Activated CD4-positive, alpha-beta T cell treated with anti-CD3 and anti-CD28 coated beads for 36 hours (primary cell): ENCODE measurements around the gene PPP2R3B. TPM values are rescaled to one million over a fixed set of nuclear protein-coding genes. Genes with fewer than 3 reads are reported as not detected.
"Not testable (repeated sequence)": the region's sequence is repeated elsewhere in the genome, so short reads cannot be mapped to it uniquely, and the experiment has no call there.

ENCODE experiments used
- ATAC-seq: fragments of 200-7000 bp; cut with Tn5 transposase; one replicate; pipeline ENCODE4 v1.10.0; 2021; ENCODE audit warnings: mild to moderate bottlenecking, moderate library complexity
- CTCF ChIA-PET: fragments of 350-600 bp; sonication (Branson Sonifier 250); formaldehyde crosslinking; loops from one replicate; lab custom pipeline; 2021; ENCODE audit warnings: antibody characterized with exemption; lab: Charles Lee
- POLR2A ChIA-PET: fragments of 350-600 bp; sonication (Branson Sonifier 250); formaldehyde crosslinking; loops from one replicate; lab custom pipeline; 2021; ENCODE audit warnings: antibody characterized with exemption, inconsistent platforms; lab: Charles Lee
- DNase-seq: peaks from one replicate; pipeline ENCODE4 v3.0.0-alpha.2; 2020
- H3K27ac Mint-ChIP-seq: one replicate; pipeline ENCODE4 v1.8.0; 2021; ENCODE audit warnings: mixed read lengths
- H3K27me3 Mint-ChIP-seq: one replicate; pipeline ENCODE4 v1.8.0; 2021; ENCODE audit warnings: mixed read lengths
- H3K36me3 Mint-ChIP-seq: one replicate; pipeline ENCODE4 v1.8.0; 2021; ENCODE audit warnings: low read depth, mixed read lengths
- H3K4me1 Mint-ChIP-seq: one replicate; pipeline ENCODE4 v1.8.0; 2021; ENCODE audit warnings: mixed read lengths
- H3K4me3 Mint-ChIP-seq: one replicate; pipeline ENCODE4 v1.8.0; 2021; ENCODE audit warnings: mild to moderate bottlenecking, moderate library complexity, mixed read lengths
- H3K9me3 Mint-ChIP-seq: one replicate; pipeline ENCODE4 v1.8.0; 2021; ENCODE audit warnings: low read depth, mixed read lengths
- intact Hi-C, 2 experiments: fragments of 100-400 bp; cut with DNase I in 1 of 2; cut with micrococcal nuclease in 1 of 2; formaldehyde crosslinking; loops; one replicate each; pipeline versions ENCODE4 v1.14.2 to v1.15.1; 2022 to 2024; cut with DNase I, micrococcal nuclease
- total RNA-seq, 2 experiments: library from RNA; stranded (reverse); gene quantifications; one replicate each; pipeline ENCODE4 v1.2.3, GENCODE V29; 2021

Gene PPP2R3B
- total RNA-seq, 2 experiments from 2014 or later = 23.3 to 26.8 TPM

GRCh38 chrX:425056-425455, 38.3 kb upstream of the PPP2R3B start:
- Mint-ChIP-seq H3K9me3 (no peaks in the 10 kb centered on the region), H3K36me3 (no peaks in the 10 kb centered on the region), H3K4me3 (no peak overlapping the region), H3K27me3 (peaks cover 19% of the 10 kb centered on the region), H3K4me1 (peaks cover 3% of the 10 kb centered on the region), H3K27ac (no peak overlapping the region)
- intact Hi-C loops = loop anchor here in 1 of 2 experiments (5.0 kb wide), 1 partner anchor 732 kb away; no protein-coding TSS in a partner anchor
- no peak for ATAC-seq
- ChIA-PET CTCF (no interaction called here), POLR2A (no interaction called here)
- no peak for DNase-seq

- Mint-ChIP-seq H3K4me3 (no peak overlapping the region), H3K4me1 (no peaks in the 10 kb centered on the region), H3K36me3 (no peaks in the 10 kb centered on the region), H3K27ac (no peak overlapping the region), H3K27me3 (peaks cover 5% of the 10 kb centered on the region), H3K9me3 (no peaks in the 10 kb centered on the region)
- DNase-seq (no peak), ATAC-seq (no peak)
- intact Hi-C loops = no loop called here
- POLR2A ChIA-PET = no interaction called here
- CTCF ChIA-PET = no interaction called here
Measured at GRCh38 chrX:421646-422391, 35.1 kb upstream of the PPP2R3B start.

GRCh38 chrX:420496-421223, 34.0 kb upstream of the PPP2R3B start:
- no peaks in the 10 kb centered on the region for H3K27me3 Mint-ChIP-seq
- POLR2A ChIA-PET = no interaction called here
- DNase-seq = no peak
- H3K27ac Mint-ChIP-seq = no peak overlapping the region
- no peak overlapping the region for H3K4me3 Mint-ChIP-seq
- H3K4me1 Mint-ChIP-seq = no peaks in the 10 kb centered on the region
- intact Hi-C loops = no loop called here
- CTCF ChIA-PET = no interaction called here
- ATAC-seq = no peak
- no peaks in the 10 kb centered on the region for H3K36me3 Mint-ChIP-seq
- no peaks in the 10 kb centered on the region for H3K9me3 Mint-ChIP-seq

DNA sequence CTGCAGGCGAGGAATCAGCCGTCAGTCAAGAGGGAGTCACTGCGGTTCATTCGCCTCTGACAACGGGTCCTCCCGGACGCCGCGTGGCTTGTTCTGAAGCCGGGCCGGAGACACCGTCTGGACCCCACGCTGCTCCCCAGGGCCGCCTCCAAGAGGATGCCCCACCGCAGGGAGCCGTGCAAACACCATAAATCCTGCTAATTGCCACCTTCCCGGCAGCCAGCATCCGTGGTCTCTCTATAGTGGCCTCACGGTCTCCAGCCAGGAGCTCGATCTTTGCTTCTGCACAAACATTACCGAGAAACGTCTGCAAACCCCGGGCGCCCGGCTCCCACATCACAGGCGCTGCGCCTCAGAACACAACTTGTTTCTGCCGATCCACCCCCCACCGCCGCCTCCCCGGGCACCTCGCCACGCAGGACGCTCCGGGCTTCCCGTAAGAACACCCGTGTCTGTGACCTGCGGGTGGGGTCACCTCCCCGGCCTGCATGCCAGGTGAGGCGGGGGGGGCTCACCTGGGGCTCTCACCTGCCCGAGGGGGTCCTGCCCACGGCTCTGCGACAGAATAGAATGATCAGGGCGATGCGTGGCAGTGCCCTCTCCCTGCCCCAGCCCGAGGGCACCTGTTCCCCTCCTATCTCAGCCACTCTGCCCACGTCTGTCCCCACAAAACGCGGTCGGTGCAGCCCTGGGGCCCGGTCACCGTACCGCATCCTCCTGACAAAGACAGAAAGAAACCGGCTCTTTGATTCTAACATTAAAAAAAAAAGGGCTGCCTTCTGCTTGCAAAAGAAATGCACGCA, 32.4 kb upstream of the PPP2R3B start:
- Mint-ChIP-seq H3K9me3 (no peaks in the 10 kb centered on the region), H3K27ac (no peak overlapping the region), H3K4me1 (no peaks in the 10 kb centered on the region), H3K4me3 (no peak overlapping the region), H3K36me3 (no peaks in the 10 kb centered on the region), H3K27me3 (peaks cover 4% of the 10 kb centered on the region)
- ATAC-seq = no peak
- ChIA-PET CTCF (no interaction called here), POLR2A (no interaction called here)
- no peak for DNase-seq
- intact Hi-C loops = no loop called here

DNA sequence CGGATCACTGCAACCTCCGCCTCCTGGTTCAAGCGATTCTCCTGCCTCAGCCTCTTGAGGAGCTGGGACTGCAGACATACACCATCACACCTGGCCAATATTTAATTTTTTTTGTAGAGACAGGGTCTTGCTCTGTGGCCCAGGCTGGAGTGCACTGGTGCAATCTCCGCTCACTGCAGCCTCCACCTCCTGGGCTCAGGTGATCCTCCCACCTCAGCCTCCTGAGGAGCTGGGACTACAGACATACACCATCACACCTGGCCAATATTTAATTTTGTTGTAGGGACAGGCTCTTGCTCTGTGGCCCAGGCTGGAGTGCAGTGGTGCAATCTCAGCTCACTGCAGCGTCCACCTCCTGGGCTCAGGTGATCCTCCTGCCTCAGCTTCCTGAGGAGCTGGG, 28.8 kb upstream of the PPP2R3B start:
- intact Hi-C loops, H3K36me3 Mint-ChIP-seq, H3K4me3 Mint-ChIP-seq, ATAC-seq, CTCF ChIA-PET, H3K9me3 Mint-ChIP-seq, H3K4me1 Mint-ChIP-seq, DNase-seq, POLR2A ChIA-PET, H3K27me3 Mint-ChIP-seq, H3K27ac Mint-ChIP-seq: not testable (repeated sequence)

DNA sequence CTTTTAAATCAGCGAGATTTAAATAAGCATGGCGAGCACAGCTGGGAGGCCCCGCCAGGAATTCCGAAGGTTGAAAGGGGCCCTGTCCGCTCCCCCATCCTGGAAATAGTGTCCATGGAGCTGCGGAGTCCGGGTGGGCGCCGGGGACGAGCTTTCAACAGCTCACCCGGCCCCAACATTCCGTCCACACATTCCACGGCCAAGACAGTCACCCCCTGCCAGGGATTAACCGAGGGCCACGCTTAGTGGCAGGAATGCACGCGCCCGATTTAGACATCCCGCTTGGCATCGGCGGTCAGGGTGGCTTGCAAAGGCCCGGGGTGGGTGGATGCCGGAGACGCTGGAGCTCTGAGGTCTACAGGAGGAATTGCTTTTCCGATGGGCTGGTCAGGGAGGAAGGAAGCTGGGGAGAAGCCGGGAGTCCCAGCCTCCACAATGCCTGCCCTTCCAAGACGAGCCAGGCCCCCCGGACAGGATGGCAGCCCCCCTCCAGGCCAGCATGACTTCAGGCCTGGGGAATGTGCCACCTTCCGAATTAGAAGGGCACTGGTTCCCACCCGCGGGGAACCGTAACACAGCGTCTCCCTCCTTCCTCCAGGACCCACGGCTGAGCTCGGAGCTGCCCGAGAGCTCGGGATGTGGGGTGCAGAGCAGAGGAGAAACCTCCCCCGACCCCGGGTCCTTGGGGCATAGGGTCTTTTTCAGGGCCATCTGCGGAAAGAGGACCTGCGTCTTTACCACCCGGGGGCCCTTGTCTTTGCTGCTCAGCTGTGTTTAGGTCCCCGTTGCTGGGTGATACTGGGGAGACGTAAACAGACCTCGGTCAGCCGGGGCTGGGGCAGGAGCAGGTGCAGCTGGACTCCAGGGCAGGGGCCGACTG, 26.9 kb upstream of the PPP2R3B start:
- POLR2A ChIA-PET = no interaction called here
- H3K27ac Mint-ChIP-seq = no peak overlapping the region
- ATAC-seq (no peak), DNase-seq (no peak)
- CTCF ChIA-PET = no interaction called here
- no peak overlapping the region for H3K4me3 Mint-ChIP-seq
- intact Hi-C loops = no loop called here
- H3K27me3 Mint-ChIP-seq = peaks cover 4% of the 10 kb centered on the region
- peaks cover 4% of the 10 kb centered on the region for H3K36me3 Mint-ChIP-seq
- H3K4me1 Mint-ChIP-seq = no peaks in the 10 kb centered on the region
- H3K9me3 Mint-ChIP-seq = no peaks in the 10 kb centered on the region

DNA sequence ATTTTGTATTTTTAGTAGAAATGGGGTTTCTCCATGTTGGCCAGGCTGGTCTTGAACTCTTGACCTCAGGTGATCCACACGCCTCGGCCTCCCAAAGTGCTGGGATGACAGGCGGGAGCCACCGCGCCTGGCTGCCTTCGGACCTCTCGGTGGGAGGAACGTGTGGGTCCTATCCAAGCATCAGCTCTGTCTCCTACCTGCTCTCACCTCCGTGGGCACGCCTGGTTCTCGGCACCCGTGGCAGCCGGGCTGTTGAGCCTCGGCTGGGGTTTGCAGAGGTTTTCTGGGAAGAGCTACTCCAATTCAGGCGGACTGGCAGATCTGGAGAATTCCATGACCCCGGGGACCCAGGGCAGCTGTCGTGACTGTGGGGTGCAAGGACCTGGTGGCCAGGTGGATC, 23.6 kb upstream of the PPP2R3B start:
- Mint-ChIP-seq H3K27ac (no peak overlapping the region), H3K27me3 (peaks cover 4% of the 10 kb centered on the region), H3K36me3 (peaks cover 4% of the 10 kb centered on the region), H3K9me3 (no peaks in the 10 kb centered on the region), H3K4me3 (no peak overlapping the region), H3K4me1 (no peaks in the 10 kb centered on the region)
- intact Hi-C loops = no loop called here
- DNase-seq (no peak), ATAC-seq (no peak)
- POLR2A ChIA-PET = no interaction called here
- CTCF ChIA-PET = no interaction called here

- intact Hi-C loops = no loop called here
- ChIA-PET CTCF (no interaction called here), POLR2A (no interaction called here)
- Mint-ChIP-seq H3K4me1 (no peaks in the 10 kb centered on the region), H3K27me3 (no peaks in the 10 kb centered on the region), H3K36me3 (peaks cover 4% of the 10 kb centered on the region), H3K4me3 (no peak overlapping the region), H3K9me3 (no peaks in the 10 kb centered on the region), H3K27ac (no peak overlapping the region)
- ATAC-seq (no peak), DNase-seq (no peak)
Measured at GRCh38 chrX:405149-405548, 18.4 kb upstream of the PPP2R3B start.

DNA sequence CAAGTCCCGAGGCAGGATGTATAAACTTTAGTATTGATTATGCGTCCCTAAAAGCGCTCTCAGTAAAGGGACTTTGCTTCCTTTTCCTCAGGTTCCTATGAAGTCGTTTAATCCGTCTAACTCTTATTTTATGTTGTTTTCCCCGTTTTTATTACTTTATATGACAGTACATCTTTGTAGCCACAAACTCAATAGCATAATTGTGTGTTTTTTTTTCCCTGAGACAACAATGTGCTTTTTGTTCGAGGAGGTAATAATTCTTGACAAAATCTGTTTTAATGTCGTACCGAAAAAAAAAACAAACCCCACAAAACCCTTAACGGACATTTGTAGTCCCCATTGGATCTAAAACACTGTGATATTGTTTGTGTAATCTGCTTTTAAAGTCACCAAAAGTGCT, 17.9 kb upstream of the PPP2R3B start:
- CTCF ChIA-PET = no interaction called here
- DNase-seq (no peak), ATAC-seq (no peak)
- H3K4me3 Mint-ChIP-seq = no peak overlapping the region
- peaks cover 4% of the 10 kb centered on the region for H3K36me3 Mint-ChIP-seq
- H3K27me3 Mint-ChIP-seq = no peaks in the 10 kb centered on the region
- no peak overlapping the region for H3K27ac Mint-ChIP-seq
- intact Hi-C loops = no loop called here
- H3K9me3 Mint-ChIP-seq = no peaks in the 10 kb centered on the region
- no peaks in the 10 kb centered on the region for H3K4me1 Mint-ChIP-seq
- POLR2A ChIA-PET = no interaction called here

- DNase-seq (no peak), ATAC-seq (no peak)
- no peaks in the 10 kb centered on the region for H3K9me3 Mint-ChIP-seq
- no peaks in the 10 kb centered on the region for H3K36me3 Mint-ChIP-seq
- POLR2A ChIA-PET = no interaction called here
- H3K27ac Mint-ChIP-seq = no peak overlapping the region
- no peak overlapping the region for H3K4me3 Mint-ChIP-seq
- H3K27me3 Mint-ChIP-seq = no peaks in the 10 kb centered on the region
- intact Hi-C loops = no loop called here
- CTCF ChIA-PET = no interaction called here
- no peaks in the 10 kb centered on the region for H3K4me1 Mint-ChIP-seq
Measured at GRCh38 chrX:402857-403256, 16.1 kb upstream of the PPP2R3B start.

- H3K36me3 Mint-ChIP-seq = no peaks in the 10 kb centered on the region
- H3K27ac Mint-ChIP-seq = no peak overlapping the region
- H3K27me3 Mint-ChIP-seq = no peaks in the 10 kb centered on the region
- no peak for DNase-seq
- ATAC-seq = no peak
- ChIA-PET CTCF (no interaction called here), POLR2A (no interaction called here)
- intact Hi-C loops = no loop called here
- H3K4me3 Mint-ChIP-seq = no peak overlapping the region
- H3K4me1 Mint-ChIP-seq = no peaks in the 10 kb centered on the region
- no peaks in the 10 kb centered on the region for H3K9me3 Mint-ChIP-seq
Measured at GRCh38 chrX:400258-400657, 13.6 kb upstream of the PPP2R3B start.
